NK-92 treated with Interleukin-12 subunit alpha and Interleukin-12 subunit beta, amount 100 ng/mL, for 24 hours (cell line): ENCODE results near the gene FGF22.
A peak's percentile ranks its signal among the peaks of the same experiment; 100 is the strongest.

Experiments used
- DNase-seq: peaks from one replicate; lab custom pipeline; 2025; lab: John Stamatoyannopoulos, UW

FGF22 gene

DNA sequence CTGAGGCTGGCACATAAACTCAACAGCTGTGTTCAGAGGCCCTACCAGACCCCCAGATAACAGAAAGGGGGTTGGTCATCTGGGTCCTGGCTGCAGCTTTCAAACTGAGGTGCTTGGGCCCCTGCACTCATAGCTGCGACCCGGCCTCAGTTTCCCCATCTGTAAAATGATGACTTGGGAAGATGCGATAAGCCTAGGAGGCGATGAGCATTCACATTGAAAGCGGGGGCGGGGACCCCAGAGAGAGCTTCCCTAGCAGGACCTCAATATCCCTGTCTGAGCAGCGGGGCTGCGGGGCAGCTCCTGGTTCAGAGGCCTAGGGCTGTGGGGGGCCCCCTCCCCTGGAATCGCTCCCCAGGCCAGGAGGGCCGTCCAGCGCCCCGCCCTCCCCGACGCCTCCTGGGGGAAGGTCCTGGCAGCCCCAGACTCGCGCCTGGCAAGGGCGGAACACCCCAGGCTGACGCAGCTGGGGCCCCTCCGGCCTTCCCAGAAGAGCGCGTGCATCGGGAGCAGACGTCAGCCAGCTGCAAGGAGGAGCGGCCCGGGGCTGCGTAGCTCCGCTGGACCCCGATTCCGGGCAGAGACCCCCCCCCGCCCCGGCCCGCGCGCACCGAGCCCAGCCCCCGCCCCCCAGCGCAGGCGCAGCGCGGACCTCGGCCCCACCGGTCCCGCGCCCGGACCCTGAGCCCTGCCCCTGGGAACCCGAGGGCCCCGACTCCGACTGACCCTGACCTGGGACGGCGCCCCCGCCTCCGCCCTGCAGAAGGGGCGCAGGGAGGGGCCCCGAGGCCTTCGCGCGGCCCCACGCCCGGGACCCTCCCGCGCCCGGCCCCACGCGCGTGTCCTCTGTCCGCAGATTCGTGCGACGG, 40.0 kb downstream of the FGF22 start:
- DNase-seq = no peak

DNA sequence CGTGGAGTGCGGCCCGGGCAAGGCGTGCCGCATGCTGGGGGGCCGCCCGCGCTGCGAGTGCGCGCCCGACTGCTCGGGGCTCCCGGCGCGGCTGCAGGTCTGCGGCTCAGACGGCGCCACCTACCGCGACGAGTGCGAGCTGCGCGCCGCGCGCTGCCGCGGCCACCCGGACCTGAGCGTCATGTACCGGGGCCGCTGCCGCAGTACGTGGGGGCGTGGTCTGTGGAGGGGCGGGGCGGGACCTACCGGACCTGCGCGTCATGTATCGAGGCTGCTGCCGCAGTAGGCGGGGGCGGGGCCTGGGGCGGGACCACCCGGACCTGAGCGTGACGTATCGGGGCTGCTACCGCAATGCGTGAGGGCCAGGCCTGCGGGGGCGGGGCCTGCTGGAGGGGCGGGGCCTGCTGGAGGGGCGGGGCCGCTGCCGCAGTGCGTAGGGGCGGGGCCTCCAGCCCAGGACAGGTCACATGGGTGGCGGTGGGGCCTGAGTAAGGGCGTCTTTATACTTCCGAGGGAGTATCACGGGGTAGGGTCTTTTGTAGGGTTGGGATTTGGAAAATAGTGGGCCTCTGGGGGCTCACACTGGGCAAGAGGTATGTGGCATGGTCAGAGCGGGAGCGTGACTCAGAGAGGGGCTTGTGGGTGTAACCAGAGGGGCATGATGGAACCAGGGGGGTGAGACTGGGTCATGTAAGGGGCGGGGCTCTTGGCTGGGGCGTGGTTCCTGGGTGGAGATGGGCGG, 40.8 kb downstream of the FGF22 start:
- DNase-seq = peak; percentile 100

DNA sequence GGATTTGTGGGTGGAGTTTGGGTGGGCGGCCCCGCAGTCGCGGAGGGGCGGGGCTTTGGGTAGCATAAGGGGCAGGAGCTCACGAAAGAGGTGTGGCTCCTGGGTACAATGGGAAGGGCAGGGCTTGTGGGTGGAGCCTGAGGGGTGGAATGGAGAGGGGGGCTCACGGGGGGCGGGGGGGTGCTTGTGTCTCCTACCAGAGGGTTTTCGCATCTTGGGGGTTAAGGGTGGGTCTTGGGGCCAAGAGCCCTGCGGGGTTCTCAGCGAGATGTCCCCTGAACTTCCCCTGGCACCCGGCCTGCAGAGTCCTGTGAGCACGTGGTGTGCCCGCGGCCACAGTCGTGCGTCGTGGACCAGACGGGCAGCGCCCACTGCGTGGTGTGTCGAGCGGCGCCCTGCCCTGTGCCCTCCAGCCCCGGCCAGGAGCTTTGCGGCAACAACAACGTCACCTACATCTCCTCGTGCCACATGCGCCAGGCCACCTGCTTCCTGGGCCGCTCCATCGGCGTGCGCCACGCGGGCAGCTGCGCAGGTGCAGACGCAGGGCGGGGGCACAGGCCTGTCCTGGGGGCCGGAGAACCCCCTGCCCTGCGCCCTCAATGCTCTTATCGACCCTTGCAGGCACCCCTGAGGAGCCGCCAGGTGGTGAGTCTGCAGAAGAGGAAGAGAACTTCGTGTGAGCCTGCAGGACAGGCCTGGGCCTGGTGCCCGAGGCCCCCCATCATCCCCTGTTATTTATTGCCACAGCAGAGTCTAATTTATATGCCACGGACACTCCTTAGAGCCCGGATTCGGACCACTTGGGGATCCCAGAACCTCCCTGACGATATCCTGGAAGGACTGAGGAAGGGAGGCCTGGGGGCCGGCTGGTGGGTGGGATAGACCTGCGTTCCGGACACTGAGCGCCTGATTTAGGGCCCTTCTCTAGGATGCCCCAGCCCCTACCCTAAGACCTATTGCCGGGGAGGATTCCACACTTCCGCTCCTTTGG, 41.6 kb downstream of the FGF22 start:
- no peak for DNase-seq

DNA sequence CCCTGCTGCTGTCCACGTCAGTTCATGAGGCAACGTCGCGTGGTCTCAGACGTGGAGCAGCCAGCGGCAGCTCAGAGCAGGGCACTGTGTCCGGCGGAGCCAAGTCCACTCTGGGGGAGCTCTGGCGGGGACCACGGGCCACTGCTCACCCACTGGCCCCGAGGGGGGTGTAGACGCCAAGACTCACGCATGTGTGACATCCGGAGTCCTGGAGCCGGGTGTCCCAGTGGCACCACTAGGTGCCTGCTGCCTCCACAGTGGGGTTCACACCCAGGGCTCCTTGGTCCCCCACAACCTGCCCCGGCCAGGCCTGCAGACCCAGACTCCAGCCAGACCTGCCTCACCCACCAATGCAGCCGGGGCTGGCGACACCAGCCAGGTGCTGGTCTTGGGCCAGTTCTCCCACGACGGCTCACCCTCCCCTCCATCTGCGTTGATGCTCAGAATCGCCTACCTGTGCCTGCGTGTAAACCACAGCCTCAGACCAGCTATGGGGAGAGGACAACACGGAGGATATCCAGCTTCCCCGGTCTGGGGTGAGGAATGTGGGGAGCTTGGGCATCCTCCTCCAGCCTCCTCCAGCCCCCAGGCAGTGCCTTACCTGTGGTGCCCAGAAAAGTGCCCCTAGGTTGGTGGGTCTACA, 43.1 kb downstream of the FGF22 start:
- no peak for DNase-seq

DNA sequence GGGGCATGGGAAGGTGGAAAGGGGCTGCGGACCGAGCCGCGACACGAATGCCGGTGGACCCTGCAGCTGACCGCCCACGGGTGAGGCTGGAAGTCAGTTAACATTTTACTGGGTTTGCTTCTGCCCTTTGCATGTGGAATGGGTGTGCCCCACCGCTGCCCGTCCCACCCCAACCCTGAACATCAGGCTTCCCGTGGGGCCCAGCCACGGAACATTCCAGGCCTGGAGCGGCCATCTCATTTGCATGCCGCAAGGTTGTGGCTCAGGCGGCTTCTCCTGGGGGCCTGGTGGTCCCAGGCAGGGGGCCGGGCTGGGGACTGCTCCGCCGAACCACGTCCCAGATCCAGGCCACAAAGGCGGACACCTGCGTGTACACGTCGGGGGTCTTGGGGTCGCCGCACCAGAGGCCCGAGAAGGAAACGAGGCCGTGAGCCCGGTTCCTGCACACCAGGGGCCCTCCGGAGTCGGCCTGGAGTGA, 45.8 kb downstream of the FGF22 start:
- DNase-seq = no peak

DNA sequence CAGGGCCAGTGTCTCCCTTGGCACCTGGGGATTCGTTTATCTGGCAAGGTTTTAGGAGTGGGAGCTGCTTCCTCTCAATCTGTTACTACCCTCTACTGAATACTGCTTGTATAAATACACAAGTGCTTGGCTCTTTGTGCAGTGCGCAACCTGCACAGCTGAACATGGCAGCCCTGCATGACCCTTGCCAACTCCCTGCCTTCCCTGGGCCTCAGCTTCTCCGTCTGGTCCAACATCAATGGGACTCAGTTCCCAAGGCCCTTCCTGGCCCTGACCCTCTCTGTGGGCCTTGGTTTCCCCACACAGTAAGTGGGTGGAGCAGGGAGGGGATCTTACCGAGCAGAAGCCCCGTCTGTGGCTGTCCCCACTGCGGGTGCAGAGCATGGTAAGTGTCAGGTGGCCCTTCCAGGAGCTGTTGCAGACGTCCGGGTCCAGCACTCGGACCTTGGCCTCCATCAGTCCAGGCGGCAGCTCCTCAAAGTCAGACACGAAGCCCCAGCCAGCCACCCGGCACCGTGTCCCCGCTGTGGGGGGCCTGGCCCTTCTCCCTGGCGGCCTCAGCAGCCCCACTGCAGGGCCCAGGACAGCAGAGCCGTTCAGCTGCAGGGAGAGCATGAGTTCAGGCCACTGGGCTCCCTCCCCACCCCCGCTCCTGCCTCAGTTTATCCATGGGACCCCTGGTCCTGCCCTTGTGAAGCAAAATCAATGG, 47.1 kb downstream of the FGF22 start:
- no peak for DNase-seq

DNA sequence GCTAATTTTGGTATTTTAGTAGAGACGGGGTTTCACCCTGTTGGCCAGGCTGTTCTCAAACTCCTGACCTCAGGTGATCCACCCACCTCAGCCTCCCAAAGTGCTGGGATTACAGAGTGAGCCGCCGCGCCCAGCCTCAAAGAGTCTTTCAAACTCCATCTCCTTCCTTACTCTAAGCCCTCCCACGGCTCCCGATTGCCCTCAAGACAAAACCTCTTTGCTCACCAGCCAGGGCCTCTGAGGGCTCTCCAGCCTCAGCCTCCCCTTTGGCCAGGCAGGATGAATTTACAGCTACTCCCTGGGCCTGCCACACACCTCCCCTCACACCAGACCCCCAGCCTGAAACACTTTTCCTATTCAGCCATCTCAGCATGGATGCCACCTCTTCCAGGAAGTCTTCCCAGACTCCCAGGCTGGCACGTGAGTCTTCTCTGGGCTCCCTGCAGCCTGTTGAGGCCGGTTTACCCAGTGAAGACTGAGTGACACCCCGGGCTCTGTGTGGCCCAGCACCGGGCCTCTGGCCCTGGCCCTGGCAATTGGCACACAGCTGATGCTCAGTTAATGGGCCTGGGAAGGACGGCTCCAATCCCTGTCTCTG, 48.0 kb downstream of the FGF22 start:
- DNase-seq = no peak

DNA sequence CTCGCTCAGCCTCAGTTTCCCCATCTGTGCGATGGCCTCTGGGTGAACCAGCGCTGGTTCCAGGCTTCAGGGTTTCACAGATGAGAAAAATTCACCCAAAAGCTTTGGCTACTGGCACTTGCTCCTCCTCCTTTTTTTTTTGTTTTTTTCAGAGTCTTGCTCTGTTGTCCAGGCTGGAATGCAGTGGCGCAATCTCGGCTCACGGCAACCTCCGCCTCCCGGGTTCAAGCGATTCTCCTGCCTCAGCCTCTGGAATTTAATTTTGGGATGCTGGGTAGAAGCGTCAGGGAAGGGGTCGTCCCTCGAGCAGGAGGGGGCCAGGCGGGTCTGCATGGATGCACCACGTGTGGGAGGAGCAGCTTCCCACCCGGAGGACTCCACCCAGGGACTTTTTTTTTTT, 48.5 kb downstream of the FGF22 start:
- DNase-seq = no peak

DNA sequence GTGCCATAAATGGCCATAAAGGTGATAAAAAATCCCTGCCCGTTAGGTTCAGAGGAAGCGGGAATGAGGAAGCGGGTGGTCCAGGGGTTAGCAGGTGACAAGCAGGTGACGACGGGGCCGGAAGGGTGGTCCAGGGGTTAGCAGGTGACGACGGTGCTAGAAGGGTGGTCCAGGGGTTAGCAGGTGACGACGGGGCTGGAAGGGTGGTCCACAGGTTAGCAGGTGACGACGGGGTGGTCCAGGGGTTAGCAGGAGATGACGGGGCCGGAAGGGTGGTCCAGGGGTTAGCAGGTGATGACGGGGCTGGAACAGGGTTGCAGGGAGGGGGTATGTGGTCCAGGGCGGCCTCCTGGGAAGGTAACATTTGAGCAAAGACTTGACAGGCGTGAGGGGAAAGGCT, 49.3 kb downstream of the FGF22 start:
- DNase-seq = no peak

DNA sequence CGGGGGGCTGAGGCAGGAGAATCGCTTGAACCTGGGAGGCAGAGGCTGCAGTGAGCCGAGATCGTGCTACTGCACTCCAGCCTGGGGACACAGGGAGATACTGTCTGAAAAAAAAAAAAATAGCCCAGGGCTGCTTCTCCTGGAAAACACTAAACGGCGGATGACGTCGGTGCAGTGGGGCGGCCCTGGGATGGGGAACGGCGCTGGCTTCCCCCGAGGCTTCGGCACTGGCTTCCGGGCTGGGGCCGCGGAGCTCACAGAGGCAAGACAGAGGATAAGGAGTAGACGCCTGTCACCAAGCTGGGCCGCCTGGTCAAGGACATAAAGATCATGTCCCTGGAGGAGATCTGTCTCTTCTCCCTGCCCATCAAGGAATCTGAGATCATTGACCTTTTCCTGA, 50.5 kb downstream of the FGF22 start:
- no peak for DNase-seq
